ENCODE results near the gene POU1F1.
"Not testable (repeated sequence)": the region's sequence is repeated elsewhere in the genome, so short reads cannot be mapped to it uniquely, and the experiment has no call there.

POU1F1 gene, protein sequence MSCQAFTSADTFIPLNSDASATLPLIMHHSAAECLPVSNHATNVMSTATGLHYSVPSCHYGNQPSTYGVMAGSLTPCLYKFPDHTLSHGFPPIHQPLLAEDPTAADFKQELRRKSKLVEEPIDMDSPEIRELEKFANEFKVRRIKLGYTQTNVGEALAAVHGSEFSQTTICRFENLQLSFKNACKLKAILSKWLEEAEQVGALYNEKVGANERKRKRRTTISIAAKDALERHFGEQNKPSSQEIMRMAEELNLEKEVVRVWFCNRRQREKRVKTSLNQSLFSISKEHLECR

DNA sequence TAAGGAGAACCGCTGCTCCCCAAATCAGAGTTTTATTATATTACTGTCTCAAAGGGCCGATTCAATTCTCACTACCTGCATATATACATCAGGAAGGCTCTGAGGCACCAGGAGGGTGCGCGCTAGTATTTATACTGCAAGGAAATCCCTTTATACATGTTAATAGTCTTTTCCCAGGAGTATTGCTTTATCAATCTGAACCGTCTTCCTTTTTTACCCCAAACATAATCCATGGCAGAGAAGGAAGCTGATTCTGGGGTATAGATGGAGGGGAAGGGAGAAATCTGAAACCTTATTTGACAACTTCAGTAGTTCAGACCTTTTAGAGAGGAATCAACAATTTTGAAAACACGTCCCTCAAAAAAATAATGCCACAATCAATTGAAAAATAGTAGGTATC, at the start of gene POU1F1:
Gene POU1F1, minus strand, starts transcription at position 101 of the 400 bp plus-strand sequence. CDS start 122 bp downstream, outside the sequence.
- DNase-seq, result no peak

DNA sequence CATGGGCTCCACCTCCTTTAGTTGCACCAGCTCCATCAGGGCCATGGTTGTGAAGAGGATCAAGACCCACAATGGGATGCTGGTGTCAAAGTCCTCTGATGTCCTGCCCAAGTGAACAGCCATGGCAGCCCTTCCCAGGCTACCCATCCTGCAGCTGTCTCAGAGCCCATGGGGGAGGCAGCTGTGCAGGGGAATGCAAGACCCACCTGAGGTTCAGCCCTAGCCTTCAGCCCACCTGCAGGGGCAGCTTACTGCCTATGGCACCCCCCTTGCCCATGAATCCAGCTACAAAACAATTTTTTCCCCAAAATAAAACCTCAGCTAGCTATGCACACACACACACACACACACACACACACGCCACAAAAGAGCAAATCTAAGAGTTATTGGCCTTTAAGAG, 48.2 kb upstream of the POU1F1 start:
- DNase-seq, result no peak

DNA sequence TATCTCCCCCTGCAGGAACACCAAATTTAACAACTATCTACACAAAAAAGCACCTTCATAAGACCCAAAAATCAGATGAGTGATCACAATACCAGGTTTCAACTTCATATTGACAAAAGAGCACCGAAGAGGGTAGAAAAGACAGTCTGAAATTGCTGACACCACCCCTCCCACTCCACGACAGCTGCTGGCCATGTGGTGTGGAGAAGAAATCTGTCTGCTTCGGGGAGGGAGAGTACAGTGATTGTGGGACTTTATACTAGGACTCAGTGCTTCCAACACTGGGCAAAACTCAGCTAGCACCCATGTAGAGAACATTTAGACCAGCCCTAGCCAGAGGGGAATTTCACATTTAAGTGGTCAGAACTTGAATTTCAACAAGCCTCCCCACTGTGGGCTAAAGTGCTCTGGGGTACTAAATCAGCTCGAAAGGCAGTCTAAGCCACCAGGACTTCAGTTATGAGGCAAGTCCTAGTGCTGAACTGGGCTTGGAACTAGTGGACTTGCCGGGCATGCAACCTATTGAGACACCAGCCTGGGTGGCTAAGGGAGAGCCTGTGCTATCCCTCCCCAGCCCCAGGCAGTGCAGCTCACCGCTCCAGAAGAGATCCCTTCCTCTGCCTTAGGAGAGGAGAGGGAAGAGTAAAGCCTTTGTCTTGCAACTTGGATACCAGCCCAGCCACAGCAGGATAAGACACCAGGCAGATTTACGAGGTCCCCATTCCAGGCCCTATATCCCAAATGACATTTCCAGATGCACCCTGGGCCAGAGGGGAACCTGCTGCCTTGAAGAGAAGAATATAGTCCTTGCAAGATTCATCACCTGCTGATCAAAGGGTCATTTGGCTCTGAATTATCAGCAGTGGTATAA, 44.6 kb upstream of the POU1F1 start:
- DNase-seq, result no peak

DNA sequence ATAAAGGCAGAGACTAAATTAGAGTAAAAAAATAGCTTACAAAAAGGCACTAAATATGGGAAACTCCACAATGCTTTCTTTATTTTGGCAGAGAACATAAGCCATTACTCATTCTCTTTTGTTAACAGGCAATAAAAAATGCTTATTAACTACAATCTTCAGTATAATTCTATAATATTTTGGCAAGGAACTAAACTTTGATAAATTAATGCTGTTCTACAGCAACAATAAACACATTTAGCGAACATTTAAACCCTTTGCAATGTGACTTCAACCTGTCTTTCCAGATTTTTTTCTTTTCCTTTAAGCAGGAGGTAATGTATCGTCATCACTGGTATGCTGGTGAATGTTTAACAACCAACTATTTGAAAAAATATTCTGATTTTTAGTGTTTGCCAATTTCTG, 42.2 kb upstream of the POU1F1 start:
- no peak for DNase-seq

DNA sequence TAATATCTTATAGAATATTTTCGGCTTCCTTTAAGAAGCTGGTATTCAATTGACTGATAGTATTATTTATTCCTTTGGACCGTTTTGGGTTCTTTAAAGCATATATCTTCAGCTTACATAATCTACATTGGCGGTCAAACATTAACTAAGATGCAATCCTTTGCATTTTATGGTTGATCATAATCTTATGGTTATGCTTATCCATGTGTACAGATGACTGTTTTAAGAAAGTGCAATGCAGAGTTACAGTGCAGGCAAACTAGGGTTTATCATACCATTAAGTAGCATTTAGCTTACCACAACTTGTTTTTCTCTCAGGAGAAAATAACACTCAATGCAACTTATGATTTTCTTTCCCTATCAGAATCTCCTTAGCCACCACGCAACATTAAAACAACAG, 41.4 kb upstream of the POU1F1 start:
- DNase-seq, result no peak

DNA sequence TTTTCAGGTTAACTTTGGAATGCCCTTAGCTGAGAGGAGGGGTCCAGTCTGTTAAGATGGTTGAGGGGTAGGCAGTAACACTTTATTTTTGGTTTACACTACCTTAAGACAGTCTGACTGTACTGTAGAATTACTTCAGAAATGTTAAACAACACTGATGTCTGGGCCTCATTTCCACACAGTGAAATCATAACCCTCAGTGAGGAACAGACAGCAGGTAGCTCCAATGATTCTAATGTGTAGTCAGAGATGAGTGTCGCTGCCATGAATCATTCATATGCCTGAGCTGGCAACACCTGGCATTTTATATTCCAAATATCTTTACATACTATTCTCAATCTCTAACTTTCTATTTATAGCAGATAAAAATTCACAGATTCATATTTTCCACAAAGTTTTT, 37.3 kb upstream of the POU1F1 start:
- no peak for DNase-seq

DNA sequence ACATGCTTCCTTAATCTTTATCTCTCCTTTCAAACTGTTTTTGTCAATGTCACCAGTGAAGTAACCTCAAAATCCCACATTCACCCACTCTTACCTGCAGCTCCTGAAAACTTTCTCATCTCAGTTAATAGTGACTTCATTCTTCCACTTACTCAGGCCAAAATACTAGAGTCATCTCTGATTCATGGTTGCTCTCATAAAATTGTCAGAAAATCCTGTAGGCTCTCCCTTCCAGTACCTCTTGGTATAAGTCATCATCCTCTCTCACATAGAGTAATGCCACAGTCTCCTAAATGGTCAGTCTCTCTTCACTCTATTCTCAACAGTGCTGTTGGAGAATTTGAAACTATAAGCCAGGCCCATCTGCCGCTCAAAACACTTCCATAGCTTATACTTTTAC, 34.9 kb upstream of the POU1F1 start:
- DNase-seq, result no peak

DNA sequence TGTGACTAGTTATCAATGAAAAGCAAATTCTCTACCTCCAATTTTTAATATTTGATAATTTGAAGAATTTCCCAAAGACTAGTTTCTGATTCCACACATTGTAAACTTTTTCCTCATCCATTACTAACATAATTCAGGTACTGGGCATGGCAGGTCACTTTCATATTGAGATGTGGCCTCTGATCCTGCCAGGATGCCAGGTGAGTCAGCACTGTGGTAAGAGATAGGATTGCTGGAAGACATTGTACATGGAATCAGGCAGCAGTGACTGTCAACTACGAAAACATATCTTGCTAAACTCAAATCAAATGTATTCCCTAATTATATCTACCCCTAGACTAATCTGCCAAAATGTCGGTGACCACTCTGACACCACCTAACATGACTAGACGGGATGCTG, 33.2 kb upstream of the POU1F1 start:
- DNase-seq, result no peak

DNA sequence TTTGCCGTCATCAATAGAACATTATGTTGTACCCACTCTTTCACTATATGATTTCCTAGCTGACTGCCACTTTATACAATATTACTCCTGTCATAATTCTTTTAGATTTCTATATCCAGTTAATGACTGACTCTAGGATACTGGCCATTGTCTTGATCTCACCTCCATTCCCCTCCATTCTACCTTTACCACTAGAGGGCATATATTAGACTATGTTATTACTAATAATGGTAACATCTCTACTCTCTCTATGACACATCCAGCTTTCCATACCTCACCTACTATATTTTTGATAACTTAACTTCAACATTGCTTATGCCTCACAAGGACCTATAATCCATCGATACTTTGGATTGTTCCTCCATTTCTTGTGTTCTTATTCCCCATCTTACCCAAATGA, 31.4 kb upstream of the POU1F1 start:
- no peak for DNase-seq

DNA sequence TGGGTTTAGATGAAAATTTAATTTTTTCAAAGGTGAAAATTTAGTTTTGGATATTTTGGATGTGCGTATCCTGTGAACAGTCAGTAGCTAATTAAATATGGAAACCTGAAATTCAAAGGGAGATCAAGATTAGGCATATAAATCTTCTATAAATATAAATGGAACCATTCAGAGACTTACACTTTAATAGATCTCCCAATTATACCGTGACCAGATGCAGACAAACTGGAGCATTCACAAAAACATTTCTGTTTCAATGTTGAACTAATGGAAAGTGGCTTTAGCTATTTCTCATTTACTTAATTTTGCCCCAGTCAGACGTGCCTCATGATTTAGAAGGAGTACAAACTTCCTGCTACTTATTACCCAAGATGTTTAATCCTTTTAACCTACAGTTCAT, 29.1 kb upstream of the POU1F1 start:
- no peak for DNase-seq

DNA sequence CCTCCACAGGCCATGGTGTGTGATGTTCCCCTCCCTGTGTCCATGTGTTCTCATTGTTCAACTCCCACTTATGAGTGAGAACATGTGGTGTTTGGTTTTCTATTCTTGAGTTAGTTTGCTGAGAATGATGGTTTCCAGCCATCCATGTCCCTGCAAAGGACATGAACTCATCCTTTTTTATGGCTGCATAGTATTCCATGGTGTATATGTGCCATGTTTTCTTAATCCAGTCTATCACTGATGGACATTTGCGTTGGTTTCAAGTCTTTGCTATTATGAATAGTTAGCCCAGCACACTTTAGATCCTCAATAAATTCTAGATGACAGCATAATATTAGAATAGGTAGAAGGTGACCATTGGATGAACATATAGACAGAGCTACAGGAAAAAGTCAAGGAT, 28.6 kb upstream of the POU1F1 start:
- DNase-seq, result not testable (repeated sequence)

DNA sequence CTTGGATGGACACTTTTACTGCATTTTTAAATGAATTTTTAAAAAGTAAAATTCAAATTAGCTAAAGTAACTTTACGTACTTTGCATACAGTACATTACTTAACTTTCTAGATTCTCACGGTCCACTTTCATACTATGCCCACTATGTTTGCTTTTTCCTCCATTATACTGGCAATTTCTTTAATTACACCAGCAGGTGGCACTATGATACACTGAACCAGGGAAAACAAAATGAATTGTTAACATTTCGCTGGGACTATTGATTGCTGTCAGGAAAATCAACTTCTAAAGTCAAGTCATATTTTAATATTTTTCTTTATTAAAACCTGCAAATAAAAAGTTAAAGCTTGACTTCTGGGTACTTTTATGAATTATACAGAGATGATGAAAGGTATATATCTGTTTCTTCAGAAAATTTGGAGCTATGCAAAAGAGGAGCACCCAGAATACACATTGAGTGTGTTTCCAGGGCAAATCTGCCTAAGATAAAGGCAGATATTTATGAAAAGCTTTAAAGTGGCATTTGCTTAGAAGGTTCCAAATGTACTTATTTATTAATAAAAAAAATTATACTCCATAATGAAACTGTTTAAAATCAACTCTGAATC, 21.8 kb upstream of the POU1F1 start:
- DNase-seq, result no peak

DNA sequence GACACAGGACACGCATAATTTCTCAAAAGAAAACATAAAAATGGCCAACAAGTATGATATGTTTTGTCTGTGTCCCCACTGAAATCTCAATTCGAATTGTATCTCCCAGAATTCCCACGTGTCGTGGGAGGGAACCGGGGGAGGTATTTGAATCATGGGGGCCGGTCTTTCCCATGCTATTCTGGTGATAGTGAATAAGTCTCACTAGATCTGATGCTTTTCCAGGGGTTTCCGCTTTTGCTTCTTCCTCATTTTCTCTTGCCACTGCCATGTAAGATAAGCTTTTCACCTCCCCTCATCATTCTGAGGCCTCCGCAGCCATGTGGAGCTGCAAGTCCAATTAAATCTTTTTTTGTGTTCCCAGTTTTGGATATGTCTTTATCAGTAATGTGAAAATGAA, 12.1 kb upstream of the POU1F1 start:
- no peak for DNase-seq

DNA sequence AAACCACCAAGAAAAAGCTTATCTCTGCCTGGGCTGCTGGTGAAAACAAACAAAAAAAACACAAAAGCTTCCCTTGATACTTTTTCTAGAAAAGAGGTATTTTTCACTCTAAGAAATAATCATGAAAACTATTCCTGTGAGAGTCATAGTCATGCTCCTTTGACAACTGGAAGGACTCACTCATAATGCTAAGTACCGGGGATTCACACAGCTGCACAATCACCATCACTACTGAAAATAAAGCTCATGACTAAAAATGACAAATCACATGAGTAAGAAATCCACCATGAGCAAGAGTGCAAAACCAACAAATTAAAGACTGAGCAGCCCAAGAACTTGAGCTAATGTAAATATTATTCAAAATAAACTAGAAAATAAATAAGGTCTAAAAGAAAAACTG, 10.6 kb upstream of the POU1F1 start:
- no peak for DNase-seq

DNA sequence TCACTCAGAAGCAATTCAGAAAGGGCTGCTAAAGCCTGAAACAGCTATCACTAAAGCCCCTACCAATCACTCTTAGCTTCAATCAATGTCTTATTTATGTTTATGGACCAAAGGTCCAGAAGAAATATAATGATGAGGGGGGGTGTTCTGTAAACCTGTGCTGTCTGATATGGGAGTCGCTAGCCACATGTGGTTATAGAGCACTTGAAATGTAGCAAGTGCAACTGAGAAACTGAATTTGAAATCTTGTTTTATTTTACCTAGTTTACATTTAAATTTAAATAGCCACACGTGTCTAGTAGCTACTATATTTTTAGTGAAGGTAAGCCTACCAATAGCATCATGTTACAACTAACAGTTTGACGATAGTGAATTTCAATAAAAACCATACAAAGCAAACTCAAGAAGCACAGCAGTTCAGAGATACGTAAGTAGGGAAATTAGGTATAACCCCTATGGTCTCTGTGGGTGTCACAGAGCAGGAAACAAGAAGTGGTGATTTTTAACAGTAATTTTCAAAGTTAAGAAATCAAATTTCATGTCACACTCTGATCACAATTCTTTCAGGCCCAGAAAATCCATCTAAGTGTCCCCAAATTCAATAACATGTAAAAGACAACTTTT, 3.6 kb downstream of the POU1F1 start:
- DNase-seq, result no peak

DNA sequence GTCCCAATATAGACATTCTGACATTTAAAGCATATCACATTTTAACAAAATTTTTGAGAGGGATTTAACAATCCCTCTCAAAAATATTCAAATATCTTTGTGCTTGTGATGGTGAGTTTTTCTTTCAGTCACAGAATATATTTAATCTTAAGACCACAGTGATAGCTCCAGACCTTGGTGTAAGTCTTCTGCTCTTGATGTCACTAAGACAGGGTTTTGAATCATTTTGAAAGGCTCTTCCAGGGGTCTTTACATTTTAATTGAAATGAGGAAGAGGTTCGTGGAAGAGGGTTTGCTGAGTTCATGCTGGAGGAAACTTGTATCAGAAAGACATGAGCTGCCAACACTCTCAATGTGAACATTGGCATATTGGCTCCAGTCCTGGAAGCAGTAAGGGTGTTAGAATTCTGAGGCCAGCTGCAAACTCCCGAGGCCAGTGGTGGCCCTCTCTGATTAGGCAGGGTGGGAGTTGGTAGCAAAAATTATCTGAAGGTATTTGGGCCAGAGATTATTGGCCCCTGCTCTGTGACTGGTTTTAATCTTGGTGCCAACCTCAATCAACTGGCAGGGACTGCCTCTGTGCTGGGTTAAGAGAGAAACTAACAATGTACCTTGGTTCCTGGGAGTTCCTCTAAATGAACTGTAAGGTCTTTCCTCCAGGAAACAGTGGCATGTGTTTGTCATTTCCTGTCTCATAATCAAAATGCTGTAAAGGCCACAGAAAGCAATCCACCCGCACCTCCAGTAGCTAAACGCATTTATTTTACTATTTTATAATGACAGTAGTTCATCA, 5.3 kb downstream of the POU1F1 start:
- DNase-seq, result no peak

DNA sequence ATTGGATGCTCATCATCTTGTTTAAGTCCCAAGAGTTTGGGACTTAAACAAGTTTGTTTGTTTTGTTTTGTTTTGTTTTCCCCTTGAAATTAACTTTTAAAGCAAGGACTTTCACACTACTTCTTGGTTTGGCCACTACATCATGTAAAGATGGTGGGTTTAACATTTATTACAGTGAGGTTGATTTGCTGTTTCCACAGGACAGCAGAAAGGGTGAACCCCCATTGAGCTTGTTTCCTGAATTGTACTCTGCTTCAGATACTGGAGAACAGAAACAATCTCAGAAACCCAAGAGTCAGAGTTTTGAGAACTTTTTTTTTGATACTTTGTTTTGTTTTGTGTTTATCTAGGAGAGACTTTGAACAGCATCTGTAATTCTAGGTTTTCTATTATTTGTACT, 6.7 kb downstream of the POU1F1 start:
- no peak for DNase-seq

DNA sequence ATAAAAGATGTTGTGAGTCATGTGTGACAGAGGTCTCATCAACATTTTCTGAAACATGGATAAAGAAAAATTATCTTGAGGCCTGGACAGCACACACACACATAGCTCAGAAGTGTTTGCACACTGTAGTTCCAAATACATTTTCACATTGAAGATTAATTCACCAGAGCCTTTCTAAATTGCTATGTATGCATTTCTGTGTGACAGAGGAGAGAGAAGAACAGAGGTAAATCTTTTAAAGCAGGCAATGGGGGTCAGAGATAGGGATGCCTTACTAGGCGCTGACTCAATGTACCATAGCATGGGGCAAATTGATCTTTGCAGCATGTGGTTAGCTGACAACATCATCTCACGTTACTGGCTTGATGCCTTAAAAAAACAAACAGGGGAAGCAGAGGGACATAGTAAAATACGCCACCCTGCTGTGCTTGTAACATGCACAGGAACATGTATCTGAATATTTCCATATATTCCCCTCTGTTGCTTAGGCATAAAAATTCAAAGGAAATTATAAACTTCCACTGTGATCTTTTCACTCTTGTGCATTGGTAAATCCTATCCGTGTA, 7.7 kb downstream of the POU1F1 start:
- DNase-seq, result no peak

DNA sequence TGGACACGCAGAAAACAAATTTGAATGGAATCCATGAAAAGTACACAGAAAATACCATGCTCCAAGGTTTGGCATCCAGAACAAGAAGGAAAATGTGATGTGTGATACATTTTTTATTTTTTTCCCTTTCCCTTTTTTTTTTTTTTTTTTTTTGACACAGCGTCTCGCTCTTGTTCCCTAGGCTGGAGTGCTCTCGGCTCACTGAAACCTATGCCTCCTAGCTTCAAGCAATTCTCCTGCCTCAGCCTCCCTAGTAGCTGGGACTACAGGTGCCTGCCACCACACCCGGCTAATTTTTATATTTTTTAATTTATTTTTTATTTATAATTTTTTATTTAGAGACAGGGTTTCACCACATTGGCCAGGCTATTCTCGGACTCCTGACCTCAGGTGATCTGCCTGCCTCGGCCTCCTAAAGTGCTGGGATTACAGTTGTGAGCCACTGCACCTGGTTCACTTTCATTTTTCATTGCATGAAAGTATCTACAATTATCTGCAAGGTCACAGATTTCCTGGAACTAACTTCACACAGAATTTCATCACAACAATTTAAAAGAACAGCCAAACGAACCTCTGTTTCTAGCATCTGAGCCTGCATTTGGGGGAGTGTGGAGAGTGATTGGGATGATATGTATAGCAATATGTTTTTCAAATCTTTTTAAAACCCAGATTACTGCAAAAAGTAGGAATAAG, 8.3 kb downstream of the POU1F1 start:
- DNase-seq, result no peak

DNA sequence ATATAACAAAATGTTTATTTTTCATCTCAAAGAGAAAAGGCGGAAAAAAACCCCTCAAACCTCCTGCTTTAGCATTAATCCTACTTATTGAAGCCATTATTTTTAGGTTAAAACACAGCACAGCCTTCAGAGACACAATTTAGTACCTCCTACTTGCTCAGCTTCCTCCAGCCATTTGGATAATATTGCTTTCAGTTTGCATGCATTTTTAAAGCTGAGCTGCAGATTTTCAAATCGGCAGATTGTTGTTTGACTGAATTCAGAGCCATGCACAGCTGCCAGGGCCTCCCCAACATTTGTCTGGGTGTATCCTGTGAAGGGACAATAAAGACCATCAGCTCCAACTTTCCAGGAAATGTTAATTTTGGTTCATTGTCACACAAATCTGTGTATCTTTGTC, 14.5 kb downstream of the POU1F1 start:
- no peak for DNase-seq

DNA sequence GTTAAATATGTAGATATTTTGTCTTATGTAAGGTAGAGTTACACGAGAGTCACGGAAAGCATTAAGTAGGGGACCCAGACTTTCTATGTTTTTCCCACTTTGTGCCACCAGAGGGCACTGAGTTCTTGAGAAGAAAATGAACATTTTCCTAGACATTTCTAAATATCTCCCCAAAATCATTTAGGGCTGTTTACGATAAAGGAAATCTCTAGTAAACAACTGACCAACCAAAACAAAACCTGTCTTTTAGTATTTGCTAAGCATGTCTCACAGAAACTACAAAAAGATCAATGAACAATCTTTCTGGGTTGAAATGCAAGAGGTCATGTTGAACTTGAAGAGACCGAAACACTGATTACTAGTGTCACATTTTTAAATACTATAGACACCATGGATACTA, 16.1 kb downstream of the POU1F1 start:
- no peak for DNase-seq

DNA sequence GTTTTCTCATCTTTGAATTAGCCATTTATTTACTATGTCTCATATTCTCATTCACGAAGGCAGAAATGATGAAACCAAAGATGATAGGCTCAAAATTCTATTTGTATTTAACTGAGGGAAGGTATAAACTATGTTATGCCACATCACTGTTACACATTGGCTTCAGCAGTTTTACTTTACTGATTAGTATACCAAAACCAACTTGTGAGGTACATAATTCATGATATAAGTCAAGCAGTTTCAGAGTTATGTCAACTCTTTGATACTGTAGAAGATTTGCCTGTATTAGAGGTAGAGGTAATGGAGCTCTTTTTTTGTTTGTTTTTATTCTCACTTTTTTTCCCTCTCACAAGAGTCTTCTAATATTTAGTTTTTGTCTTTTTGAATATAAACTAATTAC, 26.4 kb downstream of the POU1F1 start:
- DNase-seq, result no peak
